MM.1S (cell line): Measurements from ENCODE around the gene TSPAN11.

ENCODE experiments used
- DNase-seq: peaks from one replicate; pipeline ENCODE4 v3.0.0-alpha.2; 2015
- H2AFZ ChIP-seq: fragments of 300-600 bp; sonication (generic); 2 replicates; pipeline ENCODE4 v1.6.0; 2016; ENCODE audit warnings: antibody characterized with exemption, low read length
- H3F3A ChIP-seq: fragments of 300-600 bp; sonication (generic); 2 replicates; pipeline ENCODE4 v1.6.1; 2016; ENCODE audit warnings: mild to moderate bottlenecking, antibody characterized with exemption, low read length, moderate library complexity, mixed read lengths; ENCODE audit not compliant: insufficient read depth
- H3K27ac ChIP-seq: fragments of 300-600 bp; sonication (generic); 2 replicates; pipeline ENCODE4 v1.5.1; 2016; ENCODE audit warnings: mild to moderate bottlenecking, low read length
- H3K27me3 ChIP-seq: fragments of 300-600 bp; sonication (generic); replicated peaks from 2 replicates; pipeline ENCODE4 v1.6.0; 2016; ENCODE audit warnings: low read length; ENCODE audit not compliant: insufficient read depth
- H3K36me3 ChIP-seq: fragments of 300-600 bp; sonication (generic); replicated peaks from 2 replicates; pipeline ENCODE4 v1.6.1; 2016; ENCODE audit warnings: mild to moderate bottlenecking, low read length, mixed read lengths; ENCODE audit not compliant: insufficient read depth
- H3K4me1 ChIP-seq: fragments of 300-600 bp; sonication (generic); 2 replicates; pipeline ENCODE4 v1.6.1; 2016; ENCODE audit warnings: low read length, mixed read lengths
- H3K4me2 ChIP-seq: fragments of 300-600 bp; sonication (generic); 2 replicates; pipeline ENCODE4 v1.6.0; 2016; ENCODE audit warnings: low read depth, low read length
- H3K4me3 ChIP-seq: fragments of 300-600 bp; sonication (generic); 2 replicates; pipeline ENCODE4 v1.5.1; 2016; ENCODE audit warnings: low read length, mixed read lengths
- H3K79me2 ChIP-seq: fragments of 300-600 bp; sonication (generic); 2 replicates; pipeline ENCODE4 v1.6.1; 2016; ENCODE audit warnings: mixed run types, low read length, mixed read lengths
- H3K9ac ChIP-seq: fragments of 300-600 bp; sonication (generic); 2 replicates; pipeline ENCODE4 v1.6.1; 2016; ENCODE audit warnings: low read length, mixed read lengths
- H3K9me2 ChIP-seq: fragments of 300-600 bp; sonication (generic); replicated peaks from 2 replicates; pipeline ENCODE4 v1.6.1; 2016; ENCODE audit warnings: mild to moderate bottlenecking, low read length, mixed read lengths; ENCODE audit not compliant: insufficient read depth
- H3K9me3 ChIP-seq: fragments of 300-600 bp; sonication (generic); replicated peaks from 2 replicates; pipeline ENCODE4 v1.6.1; 2016; ENCODE audit warnings: mild to moderate bottlenecking, low read length, mixed read lengths; ENCODE audit not compliant: insufficient read depth
- H4K20me1 ChIP-seq: fragments of 300-600 bp; sonication (generic); 2 replicates; pipeline ENCODE4 v1.6.1; 2016; ENCODE audit warnings: mild to moderate bottlenecking, low read length, moderate library complexity, mixed read lengths; ENCODE audit not compliant: insufficient read depth
- EZH2 ChIP-seq: fragments of 300-600 bp; sonication (generic); optimal IDR thresholded peaks from 2 replicates; pipeline ENCODE3; 2017; ENCODE audit warnings: low read depth, mild to moderate bottlenecking, antibody characterized with exemption, low read length, mixed read lengths
- EZH2phosphoT487 ChIP-seq: fragments of 300-600 bp; sonication (generic); IDR thresholded peaks from 2 replicates; pipeline ENCODE4 v1.6.1; 2018; ENCODE audit warnings: antibody characterized with exemption, low read length
- TF ChIP-seq, protein P1 (sequence below): fragments of 300-600 bp; sonication (generic); IDR thresholded peaks from 2 replicates; pipeline ENCODE4 v1.5.1; 2016; ENCODE audit warnings: antibody characterized with exemption, low read length, mixed read lengths

Gene TSPAN11

DNA sequence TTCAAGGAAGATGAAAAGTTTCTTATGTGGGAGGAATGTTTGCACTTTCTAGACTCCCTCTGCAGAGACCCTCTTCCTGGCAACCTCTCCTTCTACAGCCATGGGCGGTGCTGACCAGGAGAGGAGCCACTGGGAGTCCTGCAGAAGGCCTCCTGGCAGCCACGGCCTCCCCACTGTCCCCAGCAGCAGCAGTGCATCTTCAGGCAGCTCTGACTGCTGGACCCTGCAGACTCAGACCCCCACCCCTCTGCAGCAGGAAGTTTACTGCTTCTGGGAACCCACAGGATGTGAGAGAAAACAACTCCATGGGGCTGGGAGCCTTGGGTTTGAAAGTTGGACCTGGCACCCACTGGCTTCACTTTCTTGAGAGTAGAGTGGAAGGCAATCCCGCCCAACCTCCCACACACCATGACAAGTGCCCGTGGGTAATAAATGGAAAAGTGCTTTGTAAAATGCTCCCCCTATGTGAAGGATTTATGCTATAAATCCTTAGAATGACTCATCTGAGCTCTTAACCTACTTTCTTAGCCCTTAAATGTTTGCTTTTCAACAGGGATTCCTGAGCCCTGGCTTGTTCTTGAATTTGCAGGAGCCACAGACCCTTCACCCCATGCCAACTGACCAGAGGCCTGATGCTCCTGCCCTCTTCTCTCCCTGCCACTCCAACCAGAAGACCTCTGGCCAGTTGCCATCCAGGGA, 109.6 kb downstream of the TSPAN11 start:
- DNase-seq: no peak
- H3K36me3 ChIP-seq: no peaks in the 10 kb centered on the region
- H3F3A ChIP-seq: no peaks in the 10 kb centered on the region
- H3K79me2 ChIP-seq: no peaks in the 10 kb centered on the region
- TF ChIP-seq, protein P1, sequence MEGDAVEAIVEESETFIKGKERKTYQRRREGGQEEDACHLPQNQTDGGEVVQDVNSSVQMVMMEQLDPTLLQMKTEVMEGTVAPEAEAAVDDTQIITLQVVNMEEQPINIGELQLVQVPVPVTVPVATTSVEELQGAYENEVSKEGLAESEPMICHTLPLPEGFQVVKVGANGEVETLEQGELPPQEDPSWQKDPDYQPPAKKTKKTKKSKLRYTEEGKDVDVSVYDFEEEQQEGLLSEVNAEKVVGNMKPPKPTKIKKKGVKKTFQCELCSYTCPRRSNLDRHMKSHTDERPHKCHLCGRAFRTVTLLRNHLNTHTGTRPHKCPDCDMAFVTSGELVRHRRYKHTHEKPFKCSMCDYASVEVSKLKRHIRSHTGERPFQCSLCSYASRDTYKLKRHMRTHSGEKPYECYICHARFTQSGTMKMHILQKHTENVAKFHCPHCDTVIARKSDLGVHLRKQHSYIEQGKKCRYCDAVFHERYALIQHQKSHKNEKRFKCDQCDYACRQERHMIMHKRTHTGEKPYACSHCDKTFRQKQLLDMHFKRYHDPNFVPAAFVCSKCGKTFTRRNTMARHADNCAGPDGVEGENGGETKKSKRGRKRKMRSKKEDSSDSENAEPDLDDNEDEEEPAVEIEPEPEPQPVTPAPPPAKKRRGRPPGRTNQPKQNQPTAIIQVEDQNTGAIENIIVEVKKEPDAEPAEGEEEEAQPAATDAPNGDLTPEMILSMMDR: no peak
- TF ChIP-seq EZH2phosphoT487 (no peak), EZH2 (no peak)
- no peak overlapping the region for H3K9ac ChIP-seq
- H4K20me1 ChIP-seq: no peaks in the 10 kb centered on the region
- no peak overlapping the region for H3K4me3 ChIP-seq
- peaks cover 11% of the 10 kb centered on the region for H3K4me1 ChIP-seq
- H3K9me3 ChIP-seq: no peaks in the 10 kb centered on the region
- no peaks in the 10 kb centered on the region for H3K9me2 ChIP-seq
- no peak overlapping the region for H3K27ac ChIP-seq
- H2AFZ ChIP-seq: no peak overlapping the region
- H3K27me3 ChIP-seq: no peaks in the 10 kb centered on the region
- no peak overlapping the region for H3K4me2 ChIP-seq

DNA sequence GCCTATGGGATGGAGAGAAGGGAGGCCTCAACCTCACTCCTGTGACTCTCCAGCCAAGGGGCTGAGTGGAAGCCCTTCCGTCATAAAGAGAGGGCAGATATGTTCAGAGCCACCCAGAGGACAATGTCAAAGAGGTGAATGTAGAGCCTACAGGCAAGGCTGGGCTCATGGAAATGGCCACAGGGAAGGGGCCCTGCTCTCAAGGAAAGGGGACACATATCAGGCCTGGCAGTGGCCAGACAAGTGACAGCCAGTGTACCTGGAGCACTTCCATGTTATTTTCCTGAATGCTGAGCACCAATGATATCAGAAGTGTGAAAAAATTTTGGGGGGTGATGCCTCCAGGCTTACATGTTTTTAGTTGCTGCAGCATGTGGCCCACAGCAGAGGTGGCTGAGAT, 110.5 kb downstream of the TSPAN11 start:
- no peaks in the 10 kb centered on the region for H4K20me1 ChIP-seq
- H3K9me3 ChIP-seq: no peaks in the 10 kb centered on the region
- no peak overlapping the region for H3K27ac ChIP-seq
- H3K4me2 ChIP-seq: no peak overlapping the region
- no peaks in the 10 kb centered on the region for H3F3A ChIP-seq
- peaks cover 2% of the 10 kb centered on the region for H3K4me1 ChIP-seq
- DNase-seq: no peak
- TF ChIP-seq, protein P1: no peak
- TF ChIP-seq EZH2phosphoT487 (no peak), EZH2 (no peak)
- no peak overlapping the region for H3K4me3 ChIP-seq
- no peaks in the 10 kb centered on the region for H3K27me3 ChIP-seq
- H3K9ac ChIP-seq: no peak overlapping the region
- H2AFZ ChIP-seq: no peak overlapping the region
- no peaks in the 10 kb centered on the region for H3K79me2 ChIP-seq
- H3K9me2 ChIP-seq: no peaks in the 10 kb centered on the region
- H3K36me3 ChIP-seq: no peaks in the 10 kb centered on the region

DNA sequence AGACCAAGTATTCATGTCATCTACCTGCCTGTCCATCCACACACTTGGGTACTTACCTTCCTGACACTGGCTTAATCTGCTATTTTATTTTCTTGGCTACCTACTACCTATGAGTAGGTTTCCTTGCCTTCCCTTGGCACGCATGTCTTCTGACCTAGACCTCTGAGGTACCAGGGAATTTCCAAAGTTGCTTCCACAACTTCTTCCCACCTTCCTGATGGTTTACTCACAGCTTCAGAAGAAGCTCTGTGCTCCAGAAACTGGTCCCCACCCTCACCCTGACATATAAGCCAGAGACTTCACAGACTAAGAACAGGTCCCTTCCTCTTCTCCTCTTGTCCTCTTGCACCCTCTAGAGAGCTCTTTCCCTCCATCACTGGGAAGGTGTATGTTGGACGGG, 111.4 kb downstream of the TSPAN11 start:
- Histone ChIP-seq H3K27ac (no peak overlapping the region), H3K9me3 (no peaks in the 10 kb centered on the region), H3K9ac (no peak overlapping the region), H3K79me2 (no peaks in the 10 kb centered on the region), H3K27me3 (no peaks in the 10 kb centered on the region), H3F3A (no peaks in the 10 kb centered on the region), H3K4me1 (no peaks in the 10 kb centered on the region), H4K20me1 (no peaks in the 10 kb centered on the region), H3K4me2 (no peak overlapping the region), H3K4me3 (no peak overlapping the region), H3K36me3 (no peaks in the 10 kb centered on the region), H2AFZ (no peak overlapping the region), H3K9me2 (no peaks in the 10 kb centered on the region)
- no peak for DNase-seq
- TF ChIP-seq, protein P1: no peak
- TF ChIP-seq EZH2phosphoT487 (no peak), EZH2 (no peak)
